DMS53 treated with DMSO at 0.1 percent for 48 hours (cell line): Measurements from ENCODE around the gene EFCAB5.
"Not testable (repeated sequence)": the region's sequence is repeated elsewhere in the genome, so short reads cannot be mapped to it uniquely, and the experiment has no call there.

ENCODE experiments used
- DNase-seq: peaks from one replicate; lab custom pipeline; 2025; ENCODE audit not compliant: unreplicated experiment; lab: John Stamatoyannopoulos, UW

EFCAB5 gene

GRCh38 chr17:29941334-29941733, at the start of gene EFCAB5:
TSS of gene EFCAB5 (plus strand) at chr17:29941634. CDS start at chr17:29941797, 163 bp downstream.
- no peak for DNase-seq

- DNase-seq = no peak
These were observed 49.2 kb upstream of the EFCAB5 start for GRCh38 chr17:29892201-29892600.

GRCh38 chr17:29897136-29897535, 44.3 kb upstream of the EFCAB5 start:
- DNase-seq = not testable (repeated sequence)

- no peak for DNase-seq
These were observed 38.0 kb upstream of the EFCAB5 start for GRCh38 chr17:29903471-29903870.

GRCh38 chr17:29905086-29905878, 36.2 kb upstream of the EFCAB5 start:
- no peak for DNase-seq

GRCh38 chr17:29905879-29906167, 35.6 kb upstream of the EFCAB5 start:
- no peak for DNase-seq

GRCh38 chr17:29906969-29907368, 34.5 kb upstream of the EFCAB5 start:
- no peak for DNase-seq

- DNase-seq = no peak
These were observed 32.0 kb upstream of the EFCAB5 start for GRCh38 chr17:29909236-29910003.

GRCh38 chr17:29911641-29912177, 29.7 kb upstream of the EFCAB5 start:
- DNase-seq = no peak

- no peak for DNase-seq
These were observed 26.5 kb upstream of the EFCAB5 start for GRCh38 chr17:29914819-29915537.

GRCh38 chr17:29918016-29918415, 23.4 kb upstream of the EFCAB5 start:
- no peak for DNase-seq

- DNase-seq = no peak
These were observed 22.2 kb upstream of the EFCAB5 start for GRCh38 chr17:29918922-29919856.

- no peak for DNase-seq
These were observed 16.6 kb upstream of the EFCAB5 start for GRCh38 chr17:29924786-29925185.

- no peak for DNase-seq
These were observed 13.9 kb upstream of the EFCAB5 start for GRCh38 chr17:29927546-29927945.

GRCh38 chr17:29929006-29929532, 12.4 kb upstream of the EFCAB5 start:
- DNase-seq = peak; percentile 74

GRCh38 chr17:29929533-29930408, 11.7 kb upstream of the EFCAB5 start, which contains the start of gene SSH2:
TSS of gene SSH2 (minus strand) at chr17:29930228. CDS start at chr17:29930000, 228 bp downstream.
- DNase-seq = peak; percentile 81

- DNase-seq = peak; percentile 62
These were observed 10.9 kb upstream of the EFCAB5 start for GRCh38 chr17:29930409-29931010.

GRCh38 chr17:29931231-29931932, 10.1 kb upstream of the EFCAB5 start:
- peak; percentile 84 for DNase-seq
